Measurements from ENCODE around the gene TEX54.

DNA sequence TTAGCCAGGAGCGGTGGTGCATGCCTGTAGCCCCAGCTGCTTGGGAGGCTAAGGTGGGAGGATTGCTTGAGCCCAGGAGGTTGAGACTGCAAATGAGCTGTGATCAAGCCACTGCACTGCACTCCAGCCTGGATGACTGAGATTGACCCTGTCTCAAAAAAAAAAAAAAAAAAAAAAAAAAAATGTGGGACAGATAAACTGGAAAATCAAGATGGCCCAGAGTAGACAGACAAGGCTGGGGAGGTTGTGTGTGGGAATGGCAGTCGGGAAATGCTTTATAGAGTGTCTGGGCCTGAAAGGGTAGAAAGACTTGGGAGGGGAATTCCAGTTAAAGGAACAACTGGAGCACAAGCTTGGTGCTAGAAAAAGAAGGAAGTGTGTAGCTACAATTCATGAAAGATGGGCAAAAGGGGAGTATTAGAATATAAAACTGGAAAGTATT lies 24.9 kb upstream of the TEX54 start:
- TF ChIP-seq POLR2AphosphoS5 (IDR thresholded peaks at IDR 0.05; ENCODE audit: low read depth, low read length) (no peak), POLR2A (IDR thresholded peaks at IDR 0.05; ENCODE audit: low read depth, low read length) (no peak), TAF1 (IDR thresholded peaks at IDR 0.05; ENCODE audit: borderline replicate concordance, low read depth, low read length) (no peak)

All from GM12892 (cell line).